Measurements from ENCODE around the gene TRIB2. TPM values are rescaled to one million over a fixed set of nuclear protein-coding genes. Genes with fewer than 3 reads are reported as not detected.

Gene TRIB2
- polyA plus RNA-seq, 2 of the 4 experiments (the other 2 are of a cell fraction): 0.17 to 0.32 TPM

- H3K4me2 ChIP-seq: no peak overlapping the region
- WGBS (ENCODE audit: missing lambda C conversion rate): 3% methylated on average over 2 of the region's 2 CpGs
- no peaks in the 10 kb centered on the region for H3K4me1 ChIP-seq
- ATAC-seq: no peak
- ChIA-PET CTCF (no interaction called here), POLR2A (no interaction called here)
- no peak overlapping the region for H3K4me3 ChIP-seq
- DNase-seq (ENCODE audit: low read depth in 1 of 2, low spot score in 1 of 2): no peak
- no peaks in the 10 kb centered on the region for H3K9me3 ChIP-seq
- H3K27ac ChIP-seq: no peak overlapping the region
- TF ChIP-seq NR3C1 (IDR thresholded peaks at IDR 0.05) (no peak), CBX2 (IDR thresholded peaks at IDR 0.05; ENCODE audit: borderline replicate concordance, low read depth) (no peak), SMC3 (IDR thresholded peaks at IDR 0.05) (no peak), RARB (CRISPR knock-in tag; IDR thresholded peaks at IDR 0.05) (no peak), CEBPB (IDR thresholded peaks at IDR 0.05) (no peak), KDM5A (IDR thresholded peaks at IDR 0.05) (no peak), FOSL2 (IDR thresholded peaks at IDR 0.05) (no peak), FOSL2 (CRISPR knock-in tag; IDR thresholded peaks at IDR 0.05) (no peak), KDM1A (IDR thresholded peaks at IDR 0.05; ENCODE audit: low read depth) (no peak), NPAS2 (CRISPR knock-in tag; IDR thresholded peaks at IDR 0.05; ENCODE audit: borderline replicate concordance) (no peak), RNF2 (IDR thresholded peaks at IDR 0.05; ENCODE audit: borderline replicate concordance, low read depth) (no peak), HOXA7 (CRISPR knock-in tag; IDR thresholded peaks at IDR 0.05) (no peak), ZNF302 (CRISPR knock-in tag; IDR thresholded peaks at IDR 0.05) (no peak), MAFK (IDR thresholded peaks at IDR 0.05; ENCODE audit: partially characterized antibody) (no peak)
- no peak for FAIRE-seq
These were observed 19.1 kb upstream of the TRIB2 start for GRCh38 chr2:12697617-12698016.

- Histone ChIP-seq H3K4me2 (no peak overlapping the region), H3K9me3 (no peaks in the 10 kb centered on the region), H3K4me1 (no peaks in the 10 kb centered on the region), H3K4me3 (no peak overlapping the region), H3K27ac (no peak overlapping the region)
- DNase-seq (ENCODE audit: low read depth in 1 of 2, low spot score in 1 of 2): no peak
- ATAC-seq: no peak
- CTCF ChIA-PET: interaction anchor here (1.2 to 1.8 kb wide), 2 partner anchors 10 to 837 kb away, joined by 4 to 7 read pairs; no protein-coding TSS in a partner anchor
- TF ChIP-seq ESRRA (IDR thresholded peaks at IDR 0.05; ENCODE audit: borderline replicate concordance, low read length): no peak
- no peak for TF ChIP-seq ZFP36 (IDR thresholded peaks at IDR 0.05; ENCODE audit: borderline replicate concordance, partially characterized antibody)
- no peak for TF ChIP-seq PHF8 (IDR thresholded peaks at IDR 0.05; ENCODE audit: borderline replicate concordance, low read depth)
- no peak for TF ChIP-seq EHF (CRISPR knock-in tag; IDR thresholded peaks at IDR 0.05)
- TF ChIP-seq PBX3 (IDR thresholded peaks at IDR 0.05): no peak
- TF ChIP-seq EP300 (IDR thresholded peaks at IDR 0.05): no peak
- TF ChIP-seq CEBPB (IDR thresholded peaks at IDR 0.05): no peak
- no peak for TF ChIP-seq POLR2AphosphoS2 (conservative IDR thresholded peaks at IDR 0.05; ENCODE audit: low read length)
- TF ChIP-seq HES2 (IDR thresholded peaks at IDR 0.05): no peak
- TF ChIP-seq BCL3 (IDR thresholded peaks at IDR 0.05): no peak
- no peak for TF ChIP-seq MAZ (IDR thresholded peaks at IDR 0.05; ENCODE audit: borderline replicate concordance, low read depth, low read length)
- no peak for TF ChIP-seq GATA3 (IDR thresholded peaks at IDR 0.05; ENCODE audit: borderline replicate concordance)
- TF ChIP-seq SMC3 (IDR thresholded peaks at IDR 0.05): no peak
- TF ChIP-seq RAD21 (conservative IDR thresholded peaks at IDR 0.05 in 1 of 2, IDR thresholded peaks at IDR 0.05 in 1 of 2): no peak
- TF ChIP-seq MAX (IDR thresholded peaks at IDR 0.05): no peak
- TF ChIP-seq POLR2A (IDR thresholded peaks at IDR 0.05; ENCODE audit: low read length): no peak
- WGBS (ENCODE audit: missing lambda C conversion rate): 0% methylated on average over 1 of the region's 1 CpG
- no peak for FAIRE-seq
- POLR2A ChIA-PET: no interaction called here
These were observed 15.7 kb upstream of the TRIB2 start for GRCh38 chr2:12700989-12701388.

Data from A549 (cell line).